Stimulated activated CD4-positive, alpha-beta T cell treated with anti-CD3 and anti-CD28 coated beads, Interleukin-15, amount 100 ng/mL, for 24 hours (primary cell): ENCODE results near the gene GRM7.

ENCODE experiments used
- DNase-seq: peaks from one replicate; pipeline ENCODE4 v3.0.0-alpha.2; 2020

The GRM7 gene

GRCh38 chr3:7249493-7250076, 388.7 kb downstream of the GRM7 start:
- DNase-seq = no peak

- no peak for DNase-seq
Observed at GRCh38 chr3:7254251-7254650, 393.3 kb downstream of the GRM7 start.

- DNase-seq = no peak
Observed at GRCh38 chr3:7260975-7261374, 400.1 kb downstream of the GRM7 start.

DNA sequence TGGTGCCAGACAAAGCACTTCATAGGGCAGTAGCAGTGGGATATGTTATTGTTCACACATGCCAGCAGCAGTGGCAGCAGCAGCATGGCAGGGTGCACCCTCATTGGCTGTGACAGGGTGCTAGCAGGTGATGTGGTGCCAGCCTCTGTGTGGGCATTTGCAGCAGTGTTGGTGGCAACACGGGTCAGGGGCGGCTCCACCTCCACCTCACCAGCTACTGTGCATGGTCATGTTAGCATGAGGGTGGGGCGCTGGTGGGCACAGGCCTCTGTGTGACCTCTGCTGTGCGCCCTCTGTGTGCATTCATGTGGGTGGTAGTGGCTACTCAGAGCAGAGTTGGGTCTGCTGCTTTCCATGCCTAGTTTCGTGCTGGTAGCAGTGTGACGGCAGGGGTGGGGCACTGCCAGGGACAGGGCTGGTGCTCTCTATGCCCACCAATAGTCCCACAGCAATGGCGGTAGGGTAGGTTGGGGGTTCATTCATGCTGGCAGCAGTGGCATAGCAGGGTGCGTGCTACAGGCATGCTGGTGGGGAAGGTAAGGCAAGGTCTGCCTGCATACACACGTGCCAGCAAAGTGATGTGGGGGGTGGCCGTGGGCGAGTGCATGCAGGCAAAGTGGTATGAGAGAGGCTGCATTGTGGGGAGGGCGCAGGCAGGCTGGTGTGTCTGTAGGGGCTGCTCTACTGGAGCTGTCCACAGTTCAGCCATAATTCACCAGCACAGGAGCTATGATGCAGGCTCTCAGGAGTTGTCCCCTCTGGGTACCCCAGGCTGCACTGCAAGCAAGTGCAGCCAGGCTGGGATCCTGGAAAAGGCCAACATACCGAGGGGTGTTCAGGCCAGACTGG, 402.7 kb downstream of the GRM7 start:
- no peak for DNase-seq

- DNase-seq = no peak
Observed at GRCh38 chr3:7264196-7264526, 403.2 kb downstream of the GRM7 start.

DNA sequence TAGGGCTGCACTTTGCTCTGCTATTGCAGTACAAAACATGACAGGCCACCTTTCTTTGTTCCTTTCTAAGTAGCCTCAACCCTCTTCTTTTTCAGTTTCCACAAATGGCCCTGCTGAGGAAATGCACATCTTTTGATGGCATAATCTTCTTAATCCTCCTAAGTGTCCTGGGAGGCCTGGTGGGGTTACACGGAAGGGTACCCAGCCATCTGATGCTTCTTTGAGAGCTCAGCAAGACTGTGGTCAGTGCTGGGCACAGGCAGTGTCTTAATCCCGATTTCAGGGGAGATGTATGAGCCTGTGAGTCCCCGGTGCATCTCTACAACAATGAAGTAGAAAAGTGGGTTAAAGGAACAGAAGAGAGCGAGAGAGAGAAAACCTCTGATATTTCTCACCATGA, 404.8 kb downstream of the GRM7 start:
- no peak for DNase-seq

- no peak for DNase-seq
Observed at GRCh38 chr3:7266551-7266950, 405.6 kb downstream of the GRM7 start.

DNA sequence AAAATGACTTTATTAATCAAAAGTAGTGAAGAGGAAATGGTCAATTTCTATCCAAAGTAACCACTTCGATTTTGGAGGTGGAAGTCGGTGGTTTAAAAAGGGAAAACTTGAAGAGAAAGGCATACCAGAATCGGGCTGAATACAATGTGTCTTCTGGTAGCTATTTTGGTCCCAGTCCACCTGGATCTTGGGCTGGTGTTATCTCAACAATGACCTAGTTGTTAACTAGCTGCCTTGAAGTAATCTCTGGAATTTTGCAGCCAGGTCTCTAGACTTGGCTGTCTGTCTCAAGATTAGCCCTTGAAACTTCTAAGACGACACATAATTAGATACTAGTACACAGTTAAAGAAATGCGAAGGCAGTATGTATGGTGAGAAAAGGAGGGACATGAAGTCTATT, 409.8 kb downstream of the GRM7 start:
- DNase-seq = no peak

GRCh38 chr3:7271631-7272030, 410.7 kb downstream of the GRM7 start:
- DNase-seq = no peak

GRCh38 chr3:7272203-7272602, 411.3 kb downstream of the GRM7 start:
- no peak for DNase-seq

DNA sequence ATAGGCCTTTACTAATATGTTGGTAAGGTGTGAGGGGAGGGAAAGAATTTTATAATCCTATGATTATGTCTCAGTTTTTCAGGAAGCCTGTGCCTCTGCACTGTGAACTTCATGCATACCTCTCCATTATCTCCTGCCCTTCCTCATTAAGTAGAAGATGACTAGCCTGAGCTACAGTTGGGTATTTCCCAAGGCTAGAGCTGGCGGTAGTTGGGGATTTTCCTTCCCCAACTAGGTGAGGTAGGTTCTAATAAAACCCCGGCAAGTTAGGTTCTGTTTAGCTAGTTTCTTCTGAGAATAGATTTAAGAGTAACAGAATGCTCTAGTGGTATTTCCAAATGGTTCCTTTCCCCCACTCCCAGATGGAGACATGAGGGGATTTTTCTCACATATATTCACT, 414.5 kb downstream of the GRM7 start:
- DNase-seq = no peak

GRCh38 chr3:7280318-7280717, 419.4 kb downstream of the GRM7 start:
- no peak for DNase-seq

GRCh38 chr3:7282988-7283387, 422.1 kb downstream of the GRM7 start:
- no peak for DNase-seq

DNA sequence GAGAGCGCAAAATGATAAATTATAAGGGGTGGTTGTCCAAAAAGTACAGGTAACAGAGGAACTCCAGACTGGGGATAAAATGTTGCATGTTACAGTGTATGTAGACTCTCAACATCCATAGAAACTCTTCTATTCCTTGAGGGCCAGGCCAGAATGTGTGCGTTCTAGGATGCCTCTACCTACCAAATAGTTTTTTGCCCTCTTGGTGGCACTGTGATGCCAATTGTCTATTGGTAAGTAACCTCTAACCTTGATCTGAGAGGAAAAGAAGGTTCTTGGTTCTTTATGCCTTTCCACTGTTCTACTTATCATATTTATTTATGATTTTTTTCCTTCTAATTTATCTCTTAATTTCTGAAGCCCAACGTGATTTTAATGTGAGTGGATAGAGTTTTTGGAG, 424.6 kb downstream of the GRM7 start:
- no peak for DNase-seq

DNA sequence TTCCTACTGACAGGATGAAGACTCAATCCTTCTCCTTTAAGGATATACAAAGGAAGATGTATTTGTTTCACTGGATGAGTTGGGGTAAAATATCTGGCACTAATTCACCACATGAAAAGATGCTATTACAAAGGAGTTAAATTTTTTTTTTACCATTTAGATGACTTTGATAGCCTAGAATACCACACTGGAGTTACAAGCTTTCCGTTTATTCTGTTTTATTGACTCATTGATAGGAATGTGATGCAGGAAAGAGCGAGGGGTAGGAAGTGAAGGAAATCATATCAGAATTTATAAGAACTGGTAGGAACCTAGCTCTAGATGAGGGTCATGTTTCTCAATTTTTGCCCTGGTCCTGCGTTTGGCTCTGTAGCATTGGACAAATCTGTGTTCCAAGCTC, 427.2 kb downstream of the GRM7 start:
- DNase-seq = no peak

DNA sequence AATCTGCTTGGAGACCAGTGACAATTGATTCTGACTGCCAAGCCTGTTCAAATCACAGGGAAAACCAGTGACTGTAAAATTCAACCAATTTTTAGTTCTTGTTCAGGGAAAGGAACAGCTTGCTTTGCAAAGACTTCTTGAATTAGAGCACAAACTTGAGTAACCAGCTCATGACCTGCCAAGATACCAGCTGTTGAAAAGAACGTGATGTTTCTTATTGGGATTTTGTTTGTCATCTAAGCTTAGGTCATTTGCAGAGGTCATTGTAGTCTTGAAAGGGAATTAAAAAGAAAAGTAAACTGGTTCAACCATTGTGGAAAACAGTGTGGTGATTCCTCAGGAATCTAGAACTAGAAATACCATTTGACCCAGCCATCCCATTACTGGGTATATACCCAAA, 428.2 kb downstream of the GRM7 start:
- DNase-seq = no peak

DNA sequence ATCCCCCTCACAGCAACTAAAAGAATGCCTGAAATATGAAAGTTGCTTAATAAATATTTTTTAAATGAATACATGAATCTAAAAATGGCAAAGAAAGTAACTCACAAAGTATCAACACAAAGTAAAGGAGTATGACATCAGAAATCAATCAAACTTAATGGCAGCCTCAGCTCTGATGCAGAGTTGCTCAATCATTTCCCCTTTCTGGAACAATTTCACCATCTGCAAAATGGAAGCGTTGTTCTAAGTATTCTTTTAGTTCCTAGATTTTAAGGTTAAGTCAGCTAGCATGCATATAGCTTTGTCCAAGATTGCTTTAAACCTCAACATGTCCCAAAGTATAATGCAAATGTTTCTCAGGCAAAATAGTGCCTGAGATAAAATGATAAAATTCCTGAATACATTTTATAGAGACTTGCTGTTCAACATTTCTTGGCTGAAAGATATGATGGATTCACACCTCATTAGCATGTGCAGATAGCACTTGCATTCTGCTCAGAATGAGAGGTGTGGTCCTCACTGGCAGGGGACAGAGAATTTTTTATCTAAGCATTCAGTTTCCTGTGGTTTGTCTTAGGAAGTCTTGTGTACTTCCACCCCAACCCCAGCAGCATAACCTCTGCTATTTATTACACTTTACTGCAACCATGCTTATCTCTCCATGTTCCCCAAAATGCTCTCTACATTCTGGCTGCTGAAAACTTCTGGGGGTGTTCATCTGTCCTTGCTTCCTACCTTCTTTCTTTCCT, 429.3 kb downstream of the GRM7 start:
- no peak for DNase-seq

DNA sequence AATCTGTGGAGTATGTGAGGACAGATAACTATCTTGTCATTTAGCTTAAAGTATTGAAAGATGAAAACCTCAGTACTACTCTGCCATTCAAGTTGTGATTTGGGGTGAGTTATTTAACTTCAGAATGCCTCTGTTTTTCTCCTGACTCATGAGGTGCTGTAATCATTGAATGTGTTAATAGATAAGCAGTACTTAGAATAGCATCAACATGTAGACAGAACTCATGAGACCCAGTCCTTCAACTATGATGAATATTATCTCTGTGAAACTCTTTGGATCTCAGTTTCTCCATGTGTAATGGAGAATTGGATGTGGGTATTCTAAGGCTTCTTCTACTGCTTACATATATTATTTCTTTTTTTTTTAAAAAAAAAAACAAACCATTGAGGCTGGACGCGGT, 431.4 kb downstream of the GRM7 start:
- no peak for DNase-seq

DNA sequence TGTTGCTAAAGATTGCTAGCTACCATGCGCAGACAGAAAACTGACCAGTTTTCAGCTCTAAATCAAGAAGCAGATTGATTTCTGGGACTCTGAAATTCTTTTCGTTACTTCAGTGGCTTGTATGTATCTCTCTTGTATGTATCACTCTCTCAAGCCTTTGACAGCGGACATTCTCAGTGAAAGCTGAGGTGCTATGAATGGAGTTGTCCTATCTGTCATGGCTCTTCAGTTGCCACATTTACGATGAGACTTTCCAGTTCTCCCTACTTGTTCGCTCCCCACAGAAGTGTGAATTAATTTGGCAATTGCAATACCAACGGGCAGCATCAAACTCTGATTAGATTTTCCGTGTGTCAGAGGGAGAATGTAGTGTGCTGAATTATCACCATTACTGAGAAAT, 432.4 kb downstream of the GRM7 start:
- DNase-seq = no peak

DNA sequence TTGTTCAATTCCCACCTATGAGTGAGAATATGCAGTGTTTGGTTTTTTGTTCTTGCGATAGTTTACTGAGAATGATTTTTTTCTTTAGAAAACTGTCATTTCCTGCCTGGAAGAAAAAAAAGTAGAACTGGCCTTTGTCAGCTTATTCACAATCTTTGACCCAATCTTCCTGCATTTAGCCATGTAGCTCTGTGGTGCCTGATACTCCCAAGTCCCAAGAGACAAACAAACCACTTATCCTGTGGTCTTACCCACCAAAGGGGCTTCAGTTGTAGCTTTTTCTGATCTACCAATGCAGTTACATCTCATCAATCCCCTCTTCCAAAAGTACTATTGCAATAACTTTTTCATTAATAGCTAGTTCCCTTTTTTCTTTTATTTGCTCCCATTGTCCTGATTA, 444.6 kb downstream of the GRM7 start:
- no peak for DNase-seq

GRCh38 chr3:7306901-7307300, 446.0 kb downstream of the GRM7 start:
- no peak for DNase-seq

GRCh38 chr3:7307410-7307809, 446.5 kb downstream of the GRM7 start:
- no peak for DNase-seq

DNA sequence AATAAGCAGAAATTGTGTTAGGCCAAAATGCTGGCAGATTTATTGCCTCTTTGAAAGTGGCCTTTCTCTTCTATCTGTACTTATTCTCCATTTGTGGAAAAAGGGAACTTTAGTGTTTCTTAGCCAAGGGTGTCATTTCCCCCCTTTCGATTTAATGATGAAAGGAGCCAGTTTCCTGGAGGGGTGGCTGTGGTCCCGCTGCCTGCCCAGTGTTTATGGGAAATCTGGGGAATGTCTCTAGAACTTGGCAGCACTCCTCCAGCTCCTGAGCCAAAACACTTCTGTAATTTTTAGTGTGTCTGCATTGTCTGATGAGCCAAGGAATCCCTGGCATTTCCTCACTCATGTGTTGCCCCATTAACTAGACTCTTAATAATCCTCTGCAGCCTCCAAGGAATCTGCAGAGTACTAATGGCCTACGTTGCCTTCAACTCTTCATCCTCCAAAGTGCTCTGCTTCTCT, 448.8 kb downstream of the GRM7 start:
- DNase-seq = no peak

GRCh38 chr3:7315037-7315436, 454.1 kb downstream of the GRM7 start:
- no peak for DNase-seq
